OCI-LY1 (cell line): Measurements from ENCODE around the gene CNTFR.

Source experiments
- H2AFZ ChIP-seq: fragments of 200-600 bp; sonication (generic), shearing (Covaris generic); 2 replicates; pipeline ENCODE4 v1.6.0; 2014; ENCODE audit warnings: antibody characterized with exemption, mild to moderate bottlenecking, low read length
- H3F3A ChIP-seq: fragments of 200-600 bp; sonication (generic), shearing (Covaris generic); 2 replicates; pipeline ENCODE4 v1.6.0; 2014; ENCODE audit warnings: mild to moderate bottlenecking, antibody characterized with exemption, low read length, moderate library complexity; ENCODE audit not compliant: insufficient read depth
- H3K27ac ChIP-seq: fragments of 200-600 bp; sonication (generic); 2 replicates; pipeline ENCODE4 v1.5.1; 2014; ENCODE audit warnings: low read length, mixed run types, mild to moderate bottlenecking, low read depth; ENCODE audit not compliant: poor library complexity, severe bottlenecking
- H3K27me3 ChIP-seq: fragments of 200-600 bp; sonication (generic); 2 replicates; pipeline ENCODE4 v1.6.0; 2014; ENCODE audit warnings: antibody characterized with exemption, mild to moderate bottlenecking, low read length, moderate library complexity; ENCODE audit not compliant: insufficient read depth
- H3K36me3 ChIP-seq: fragments of 200-600 bp; sonication (generic); 2 replicates; pipeline ENCODE4 v1.6.1; 2014; ENCODE audit warnings: mild to moderate bottlenecking, antibody characterized with exemption, low read length, moderate library complexity, mixed read lengths; ENCODE audit not compliant: insufficient read depth
- H3K4me1 ChIP-seq: fragments of 200-600 bp; sonication (generic); 2 replicates; pipeline ENCODE4 v1.5.1; 2014; ENCODE audit warnings: mild to moderate bottlenecking, low read length, moderate library complexity; ENCODE audit not compliant: insufficient read depth, severe bottlenecking
- H3K4me2 ChIP-seq: fragments of 200-600 bp; sonication (generic), shearing (Covaris generic); 2 replicates; pipeline ENCODE4 v1.6.1; 2014; ENCODE audit warnings: low read length
- H3K4me3 ChIP-seq: fragments of 200-600 bp; sonication (generic); 2 replicates; pipeline ENCODE4 v1.5.1; 2014; ENCODE audit warnings: low read length, low read depth, mild to moderate bottlenecking, mixed read lengths; ENCODE audit not compliant: poor library complexity, severe bottlenecking
- H3K79me2 ChIP-seq: fragments of 200-600 bp; shearing (Covaris generic); 2 replicates; pipeline ENCODE4 v1.6.1; 2016; ENCODE audit warnings: mixed run types, low read length, mixed read lengths; ENCODE audit not compliant: insufficient read depth
- H3K9ac ChIP-seq: fragments of 200-600 bp; sonication (generic), shearing (Covaris generic); 2 replicates; pipeline ENCODE4 v1.6.1; 2014; ENCODE audit warnings: mild to moderate bottlenecking, low read length, mixed read lengths
- H3K9me2 ChIP-seq: fragments of 200-600 bp; sonication (generic), shearing (Covaris generic); 2 replicates; pipeline ENCODE4 v1.6.1; 2014; ENCODE audit warnings: low read depth, mild to moderate bottlenecking, low read length, mixed read lengths
- H3K9me3 ChIP-seq: fragments of 200-600 bp; shearing (Covaris generic); 2 replicates; pipeline ENCODE4 v1.6.1; 2014; ENCODE audit warnings: low read length, mixed read lengths
- H4K20me1 ChIP-seq: fragments of 200-600 bp; sonication (generic), shearing (Covaris generic); 2 replicates; pipeline ENCODE4 v1.6.0; 2016; ENCODE audit warnings: mild to moderate bottlenecking, low read length; ENCODE audit not compliant: insufficient read depth
- EZH2 ChIP-seq: fragments of 200-600 bp; sonication (generic), shearing (Covaris generic); IDR thresholded peaks from 2 replicates; pipeline ENCODE4 v1.8.0; 2017; ENCODE audit warnings: borderline replicate concordance, mixed run types, mild to moderate bottlenecking, antibody characterized with exemption, low read length, moderate library complexity, mixed read lengths
- TF ChIP-seq, protein P1 (sequence below): fragments of 200-600 bp; sonication (generic), shearing (Covaris generic); IDR thresholded peaks from 2 replicates; pipeline ENCODE4 v1.5.1; 2017; ENCODE audit warnings: mild to moderate bottlenecking, antibody characterized with exemption, low read length, moderate library complexity, mixed read lengths

Gene CNTFR

DNA sequence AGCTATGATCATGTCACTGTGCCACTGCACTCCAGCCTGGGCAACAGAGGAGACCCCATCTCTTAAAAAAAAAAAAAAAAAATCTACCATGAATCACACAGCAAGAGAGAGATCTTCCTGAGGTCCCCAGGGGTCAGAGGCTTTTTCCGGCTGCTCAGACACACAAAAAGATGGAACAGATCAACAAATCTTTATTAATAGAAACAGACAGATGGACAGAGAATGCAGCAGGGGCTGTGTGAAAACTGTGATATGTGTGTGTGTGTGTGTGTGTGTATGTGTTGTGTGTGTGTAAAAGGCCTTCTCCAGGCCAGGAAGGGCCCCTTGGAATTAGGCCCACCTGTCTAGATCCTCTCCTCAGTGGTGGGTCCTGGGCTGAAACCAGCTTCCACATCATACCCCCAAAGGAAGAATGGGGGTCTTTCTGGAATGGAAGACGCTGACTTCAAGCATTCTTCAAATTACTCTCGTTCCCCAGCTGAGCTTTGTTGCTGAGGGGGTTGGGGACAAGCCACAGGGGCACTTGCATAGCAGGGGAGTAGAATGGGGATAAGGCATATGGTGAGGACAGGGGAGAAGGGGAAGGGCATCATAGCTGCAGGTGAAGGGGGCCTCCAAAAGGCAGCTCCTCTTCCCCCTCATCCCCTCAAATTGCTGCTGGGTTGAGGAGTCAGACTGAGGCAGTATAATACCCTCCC, 45.2 kb upstream of the CNTFR start:
- H3K79me2 ChIP-seq = peaks cover 13% of the 10 kb centered on the region; the same call in 1 of the 2 replicates
- H4K20me1 ChIP-seq = no peaks in the 10 kb centered on the region
- no peak overlapping the region for H3K4me3 ChIP-seq
- H2AFZ ChIP-seq = no peak overlapping the region
- peaks cover 5% of the 10 kb centered on the region; the same call in 1 of the 2 replicates for H3K27me3 ChIP-seq
- no peaks in the 10 kb centered on the region for H3K9me2 ChIP-seq
- H3K4me2 ChIP-seq = no peak overlapping the region
- peaks cover 24% of the 10 kb centered on the region for H3K4me1 ChIP-seq
- no peaks in the 10 kb centered on the region for H3F3A ChIP-seq
- H3K9me3 ChIP-seq = no peaks in the 10 kb centered on the region
- no peak for TF ChIP-seq EZH2
- TF ChIP-seq, protein P1, sequence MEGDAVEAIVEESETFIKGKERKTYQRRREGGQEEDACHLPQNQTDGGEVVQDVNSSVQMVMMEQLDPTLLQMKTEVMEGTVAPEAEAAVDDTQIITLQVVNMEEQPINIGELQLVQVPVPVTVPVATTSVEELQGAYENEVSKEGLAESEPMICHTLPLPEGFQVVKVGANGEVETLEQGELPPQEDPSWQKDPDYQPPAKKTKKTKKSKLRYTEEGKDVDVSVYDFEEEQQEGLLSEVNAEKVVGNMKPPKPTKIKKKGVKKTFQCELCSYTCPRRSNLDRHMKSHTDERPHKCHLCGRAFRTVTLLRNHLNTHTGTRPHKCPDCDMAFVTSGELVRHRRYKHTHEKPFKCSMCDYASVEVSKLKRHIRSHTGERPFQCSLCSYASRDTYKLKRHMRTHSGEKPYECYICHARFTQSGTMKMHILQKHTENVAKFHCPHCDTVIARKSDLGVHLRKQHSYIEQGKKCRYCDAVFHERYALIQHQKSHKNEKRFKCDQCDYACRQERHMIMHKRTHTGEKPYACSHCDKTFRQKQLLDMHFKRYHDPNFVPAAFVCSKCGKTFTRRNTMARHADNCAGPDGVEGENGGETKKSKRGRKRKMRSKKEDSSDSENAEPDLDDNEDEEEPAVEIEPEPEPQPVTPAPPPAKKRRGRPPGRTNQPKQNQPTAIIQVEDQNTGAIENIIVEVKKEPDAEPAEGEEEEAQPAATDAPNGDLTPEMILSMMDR = no peak
- peaks cover 17% of the 10 kb centered on the region for H3K36me3 ChIP-seq
- no peak overlapping the region for H3K27ac ChIP-seq
- no peak overlapping the region for H3K9ac ChIP-seq

DNA sequence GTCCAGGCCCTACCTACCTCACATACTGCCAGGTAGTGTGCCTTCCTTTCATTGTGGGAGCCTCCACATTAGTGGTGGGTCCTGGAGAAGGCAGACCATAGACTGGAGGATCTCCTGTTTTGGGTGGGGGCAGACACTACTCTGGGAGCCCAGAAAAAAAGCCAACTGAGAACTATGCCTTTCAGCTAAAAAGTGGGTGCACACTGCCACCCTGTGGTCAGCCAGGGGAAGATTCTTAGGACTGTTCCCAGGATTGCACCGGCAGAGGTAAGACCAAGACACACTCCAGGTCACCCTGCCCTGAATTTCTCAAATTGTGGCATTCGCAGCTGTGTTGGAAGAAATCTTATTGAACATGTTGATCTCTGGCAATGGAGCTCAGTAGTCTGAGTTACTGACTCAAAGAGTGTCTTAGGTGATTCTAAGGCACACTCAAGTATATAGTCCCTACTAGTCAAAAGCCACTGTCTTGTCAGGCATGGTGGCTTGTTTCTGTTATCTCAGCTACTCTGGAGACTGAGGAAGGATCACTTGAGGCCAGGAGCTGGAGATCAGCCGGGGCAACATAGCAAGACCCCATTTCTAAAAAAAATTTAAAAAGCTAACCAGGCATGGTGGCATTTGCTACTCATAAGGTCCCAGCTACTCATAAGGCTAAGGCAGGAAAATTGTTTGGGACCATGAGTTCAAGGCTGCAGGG, 44.5 kb upstream of the CNTFR start:
- Histone ChIP-seq H3K36me3 (peaks cover 17% of the 10 kb centered on the region), H4K20me1 (no peaks in the 10 kb centered on the region), H3K27me3 (peaks cover 10% of the 10 kb centered on the region; the same call in 1 of the 2 replicates), H2AFZ (no peak overlapping the region), H3F3A (no peaks in the 10 kb centered on the region), H3K9me3 (no peaks in the 10 kb centered on the region), H3K4me2 (no peak overlapping the region), H3K27ac (no peak overlapping the region), H3K79me2 (peaks cover 13% of the 10 kb centered on the region; the same call in 1 of the 2 replicates), H3K4me1 (peaks cover 29% of the 10 kb centered on the region), H3K9ac (no peak overlapping the region), H3K9me2 (no peaks in the 10 kb centered on the region), H3K4me3 (no peak overlapping the region)
- TF ChIP-seq, protein P1 = peak; percentile 92
- no peak for TF ChIP-seq EZH2

DNA sequence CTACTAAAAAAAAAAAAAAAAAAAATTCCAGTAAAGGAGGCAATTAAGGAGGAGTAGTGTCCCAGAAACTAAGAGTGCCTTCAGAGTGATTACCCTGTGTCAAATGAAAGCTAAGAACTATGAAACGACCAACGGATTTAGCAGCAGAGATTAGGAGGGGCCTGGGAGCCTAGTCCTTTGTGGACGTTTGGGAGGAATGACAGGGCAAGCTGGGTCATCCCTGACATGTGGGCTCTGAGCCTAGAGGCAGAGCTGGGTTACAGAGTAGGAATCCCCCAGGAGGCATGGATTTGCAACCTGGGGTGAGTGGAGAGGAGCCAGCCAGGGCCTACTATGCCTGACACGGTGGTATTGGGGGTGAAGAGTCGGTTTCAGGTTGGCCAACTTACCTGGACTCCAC, 43.6 kb upstream of the CNTFR start:
- Histone ChIP-seq H3K4me3 (no peak overlapping the region), H3K9me2 (no peaks in the 10 kb centered on the region), H3K36me3 (peaks cover 17% of the 10 kb centered on the region), H3F3A (no peaks in the 10 kb centered on the region), H3K4me1 (peaks cover 27% of the 10 kb centered on the region), H3K27me3 (peaks cover 11% of the 10 kb centered on the region; the same call in 1 of the 2 replicates), H3K9me3 (no peaks in the 10 kb centered on the region), H3K4me2 (no peak overlapping the region), H4K20me1 (no peaks in the 10 kb centered on the region), H2AFZ (no peak overlapping the region), H3K79me2 (peaks cover 13% of the 10 kb centered on the region; the same call in 1 of the 2 replicates), H3K9ac (no peak overlapping the region), H3K27ac (no peak overlapping the region)
- TF ChIP-seq EZH2 = no peak
- TF ChIP-seq, protein P1 = no peak
